AG08396 (cell line): ENCODE results near the gene LENG8.

Experiments
- DNase-seq: peaks from one replicate; pipeline ENCODE4 v3.0.0; 2012; ENCODE audit warnings: low spot score, mixed read lengths

LENG8 gene

GRCh38 chr19:54448774-54449700 is at the start of gene LENG8:
Gene LENG8, plus strand, starts transcription at chr19:54449199. Its CDS starts 2,146 bp downstream, at chr19:54451345.
- DNase-seq = peak; percentile 97

- no peak for DNase-seq
Observed at GRCh38 chr19:54400913-54401312, 48.1 kb upstream of the LENG8 start.

GRCh38 chr19:54403054-54403453 is 45.9 kb upstream of the LENG8 start:
- no peak for DNase-seq

GRCh38 chr19:54405628-54406027 is 43.4 kb upstream of the LENG8 start:
- DNase-seq = no peak

- DNase-seq = no peak
Observed at GRCh38 chr19:54407780-54408179, 41.2 kb upstream of the LENG8 start.

- no peak for DNase-seq
Observed at GRCh38 chr19:54408456-54409026, 40.5 kb upstream of the LENG8 start.

- DNase-seq = no peak
Observed at GRCh38 chr19:54411033-54411432, 38.0 kb upstream of the LENG8 start.

GRCh38 chr19:54412877-54413276 is 36.1 kb upstream of the LENG8 start:
- DNase-seq = no peak

GRCh38 chr19:54414156-54414555 is 34.8 kb upstream of the LENG8 start:
- DNase-seq = no peak

GRCh38 chr19:54415208-54415900 is 33.6 kb upstream of the LENG8 start, which contains the start of gene TTYH1:
Gene TTYH1, plus strand, starts transcription at chr19:54415464. Its CDS starts 89 bp downstream, at chr19:54415553.
- DNase-seq = no peak

- DNase-seq = no peak
Observed at GRCh38 chr19:54415901-54416673, 32.9 kb upstream of the LENG8 start.

- DNase-seq = no peak
Observed at GRCh38 chr19:54416695-54417491, 32.1 kb upstream of the LENG8 start.

GRCh38 chr19:54418030-54418929 is 30.7 kb upstream of the LENG8 start:
- no peak for DNase-seq

- DNase-seq = no peak
Observed at GRCh38 chr19:54418930-54419800, 29.8 kb upstream of the LENG8 start.

- no peak for DNase-seq
Observed at GRCh38 chr19:54420068-54420382, 29.0 kb upstream of the LENG8 start.

GRCh38 chr19:54420383-54421168 is 28.4 kb upstream of the LENG8 start:
- no peak for DNase-seq

- no peak for DNase-seq
Observed at GRCh38 chr19:54421169-54421516, 27.9 kb upstream of the LENG8 start.

- no peak for DNase-seq
Observed at GRCh38 chr19:54421521-54421920, 27.5 kb upstream of the LENG8 start.

GRCh38 chr19:54422136-54422535 is 26.9 kb upstream of the LENG8 start:
- no peak for DNase-seq
